HG03103 (cell line): ENCODE data around the gene TCF7L1.

ENCODE experiments used
- ATAC-seq: cut with Tn5 transposase; IDR thresholded peaks from one replicate; pipeline ENCODE4 v1.9.1; 2021; ENCODE audit warnings: low read depth; ENCODE audit not compliant: unreplicated experiment

The TCF7L1 gene

GRCh38 chr2:85215448-85216401 is 82.5 kb downstream of the TCF7L1 start:
- ATAC-seq = no peak

DNA sequence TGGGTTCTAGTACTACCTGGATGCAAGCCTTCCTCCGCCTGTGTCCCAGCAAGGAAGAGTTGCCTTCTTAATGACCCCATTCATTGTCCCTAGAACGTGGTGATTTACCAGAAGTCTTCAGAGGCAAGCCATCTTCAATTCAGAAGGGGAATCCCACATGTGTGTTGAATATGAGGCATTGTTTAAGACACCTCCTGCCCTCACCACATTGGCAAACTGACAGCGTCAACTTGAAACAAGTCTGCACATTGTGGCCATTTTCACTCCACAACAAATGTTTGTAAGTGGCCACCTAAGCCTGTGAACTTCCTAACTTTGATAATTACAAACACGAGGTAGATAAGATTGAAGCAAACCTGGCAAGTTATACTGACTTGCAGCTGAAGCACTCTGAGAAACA is 83.7 kb downstream of the TCF7L1 start:
- ATAC-seq = no peak

- ATAC-seq = no peak
These were observed 88.0 kb downstream of the TCF7L1 start for GRCh38 chr2:85221067-85221691.

- ATAC-seq = no peak
These were observed 89.6 kb downstream of the TCF7L1 start for GRCh38 chr2:85222792-85223191.

DNA sequence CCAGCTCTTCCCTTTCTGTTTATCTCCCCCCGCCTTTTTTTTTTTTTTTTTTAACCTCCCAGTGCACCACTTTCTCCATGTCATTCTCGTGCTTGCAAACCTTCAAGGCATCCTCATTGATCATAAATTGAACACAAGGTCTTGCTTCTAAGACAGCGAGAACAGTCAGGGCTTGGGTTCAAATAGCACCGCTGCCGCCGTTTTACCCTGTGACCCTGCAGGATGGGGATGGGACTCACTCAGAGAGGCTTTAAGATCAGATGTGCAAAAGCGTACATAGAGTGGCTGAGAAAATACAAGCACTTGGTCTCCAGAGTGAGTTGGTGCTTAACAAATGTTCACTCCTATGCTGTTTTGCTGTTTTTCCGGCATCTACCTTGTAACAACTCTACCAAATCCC is 93.6 kb downstream of the TCF7L1 start:
- ATAC-seq = no peak

- no peak for ATAC-seq
These were observed 97.7 kb downstream of the TCF7L1 start for GRCh38 chr2:85230679-85231467.

- ATAC-seq = no peak
These were observed 98.2 kb downstream of the TCF7L1 start for GRCh38 chr2:85231468-85231805.

GRCh38 chr2:85231952-85232351 is 98.8 kb downstream of the TCF7L1 start:
- no peak for ATAC-seq

DNA sequence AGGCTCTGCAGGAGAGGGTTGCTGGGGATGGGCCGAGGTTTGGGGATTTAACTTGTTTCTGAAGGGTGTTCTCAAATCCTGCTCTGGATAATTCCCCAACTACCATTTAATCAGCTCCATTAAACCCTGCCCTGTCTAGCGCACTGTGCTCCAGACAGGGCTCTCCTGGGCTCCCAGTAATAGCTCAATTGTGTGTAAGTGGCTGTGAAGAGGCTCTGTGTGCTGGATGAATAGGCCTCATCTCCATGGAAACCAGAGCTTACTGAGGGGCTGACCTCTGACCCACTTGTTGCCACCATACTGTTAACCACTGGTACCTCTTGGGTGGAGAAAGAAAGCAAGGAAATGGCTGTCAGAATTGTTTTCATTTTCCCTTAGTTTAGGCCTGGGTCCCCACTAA is 101.7 kb downstream of the TCF7L1 start:
- no peak for ATAC-seq

- no peak for ATAC-seq
These were observed 102.1 kb downstream of the TCF7L1 start for GRCh38 chr2:85235281-85235680.

GRCh38 chr2:85236084-85236483 is 102.9 kb downstream of the TCF7L1 start:
- no peak for ATAC-seq

GRCh38 chr2:85237849-85238565 is 104.8 kb downstream of the TCF7L1 start:
- ATAC-seq = no peak

DNA sequence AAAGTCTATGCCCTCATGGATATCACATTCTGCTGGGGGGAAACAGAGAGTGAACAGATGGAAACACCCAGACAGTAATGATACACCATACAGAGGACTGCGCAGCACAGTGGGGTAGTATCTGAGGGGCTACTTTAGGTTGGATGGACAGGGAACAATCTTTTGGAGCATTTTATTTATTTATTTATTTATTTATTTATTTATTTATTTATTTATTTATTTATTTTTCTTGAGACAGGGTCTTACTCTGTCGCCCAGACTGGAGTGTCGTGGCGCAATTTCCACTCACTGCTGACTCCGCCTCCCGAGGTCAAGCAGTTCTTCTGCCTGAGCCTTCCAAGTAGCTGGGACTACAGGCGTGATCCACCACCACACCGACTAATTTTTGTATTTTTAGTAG is 105.4 kb downstream of the TCF7L1 start:
- ATAC-seq = no peak

DNA sequence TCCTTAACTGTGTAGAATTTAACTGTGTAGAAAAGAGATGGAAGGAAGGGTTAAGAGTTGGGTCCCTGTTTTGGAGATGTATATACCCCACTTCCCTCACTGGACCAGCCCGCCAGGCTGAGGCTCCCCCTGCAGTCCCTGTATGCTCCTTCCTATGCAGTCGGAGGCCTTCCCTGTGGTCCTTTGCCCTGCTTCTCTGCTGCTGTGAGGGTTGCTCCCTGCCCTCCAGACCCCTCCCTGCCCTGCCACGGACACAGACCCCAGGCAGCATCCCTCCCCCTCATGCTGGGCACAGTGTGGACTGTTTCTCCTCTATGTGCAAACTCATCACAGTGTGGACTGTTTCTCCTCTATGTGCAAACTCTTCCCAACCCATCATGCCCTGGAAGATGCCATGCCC is 105.9 kb downstream of the TCF7L1 start:
- ATAC-seq = no peak

DNA sequence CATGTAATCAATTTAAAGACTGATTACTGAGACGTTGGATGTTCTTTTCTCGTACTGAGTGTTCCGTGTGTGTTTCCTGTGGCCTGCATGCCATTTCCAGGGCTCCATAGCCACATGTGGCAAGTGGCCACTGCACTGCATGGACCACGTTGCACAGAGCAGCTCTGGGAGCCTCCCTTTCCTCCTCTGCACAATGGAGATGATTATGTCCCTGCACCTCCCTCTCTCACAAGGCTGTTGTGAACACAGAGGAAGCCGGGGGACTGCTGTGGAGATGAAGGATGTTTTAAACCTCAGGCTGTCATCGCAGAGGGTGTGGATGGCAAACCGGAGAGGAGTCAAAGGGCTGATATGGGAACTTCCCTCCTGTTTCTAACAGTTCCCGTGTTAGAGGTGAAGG is 106.9 kb downstream of the TCF7L1 start:
- ATAC-seq = no peak

- no peak for ATAC-seq
These were observed 109.1 kb downstream of the TCF7L1 start for GRCh38 chr2:85242321-85242720.

DNA sequence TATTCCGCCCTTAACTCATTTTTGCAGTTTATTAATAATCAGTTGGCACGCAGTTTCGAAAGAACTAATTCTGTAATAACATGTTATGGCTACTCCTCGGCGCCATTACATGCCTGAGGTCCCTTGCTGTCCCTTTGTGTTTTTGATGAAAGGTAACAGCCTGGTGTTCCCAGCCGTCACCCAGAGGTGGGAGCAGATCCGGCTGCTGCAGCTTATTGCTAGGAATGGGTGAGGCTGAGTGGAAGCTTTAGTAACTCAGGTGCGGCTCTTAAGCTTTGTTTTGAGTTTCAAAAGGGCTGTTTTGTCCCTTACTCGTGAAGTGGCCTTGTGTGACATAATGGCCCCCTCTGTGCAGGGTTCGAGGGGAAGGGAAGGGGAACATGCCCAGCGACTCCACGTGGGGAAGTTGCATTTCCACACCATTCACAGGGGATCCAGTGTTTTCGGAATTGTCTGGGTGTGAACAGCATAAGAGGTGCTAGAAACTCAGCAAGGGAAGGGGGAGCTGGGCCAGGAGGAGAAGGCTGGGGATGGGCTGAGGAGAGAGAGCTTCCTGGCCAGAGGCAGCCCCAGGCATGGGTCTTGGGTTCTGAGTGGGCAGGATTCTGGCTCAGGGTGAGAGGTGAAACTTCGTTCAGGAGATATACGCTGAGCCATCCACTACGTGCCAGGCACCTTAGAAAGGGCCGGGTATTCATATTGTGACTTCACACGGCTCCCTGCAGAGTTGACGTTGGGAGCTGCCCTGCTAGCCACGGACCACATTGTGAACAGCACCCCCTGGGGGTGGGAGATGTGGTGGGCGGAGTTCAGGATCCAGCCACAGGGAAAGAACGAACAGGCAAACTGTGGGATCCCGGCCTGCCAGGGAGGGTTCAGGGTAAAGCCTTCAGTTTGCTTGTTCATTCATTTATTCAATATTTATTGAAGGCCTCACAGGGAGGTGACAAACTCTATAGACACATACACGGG is 110.2 kb downstream of the TCF7L1 start:
- ATAC-seq = no peak

DNA sequence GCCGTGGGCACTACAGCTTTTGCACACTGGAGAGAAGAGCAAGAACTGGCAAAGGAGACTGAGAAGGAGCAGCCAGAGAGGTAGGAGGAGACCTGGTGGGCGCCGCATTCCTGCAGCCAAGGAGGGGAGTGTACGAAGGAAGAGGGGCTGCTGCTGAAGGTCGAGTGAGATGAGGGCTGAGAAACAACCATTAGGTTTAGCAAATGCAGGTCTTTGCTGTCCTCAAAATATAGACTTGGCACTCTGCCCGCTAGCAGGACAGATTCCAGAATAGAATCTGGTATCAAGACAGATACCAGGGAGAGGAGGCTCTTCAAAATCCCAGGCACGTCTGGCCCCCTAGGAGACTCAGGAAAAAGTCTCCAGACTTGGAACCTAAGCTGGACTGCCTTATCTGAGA is 111.6 kb downstream of the TCF7L1 start:
- no peak for ATAC-seq

DNA sequence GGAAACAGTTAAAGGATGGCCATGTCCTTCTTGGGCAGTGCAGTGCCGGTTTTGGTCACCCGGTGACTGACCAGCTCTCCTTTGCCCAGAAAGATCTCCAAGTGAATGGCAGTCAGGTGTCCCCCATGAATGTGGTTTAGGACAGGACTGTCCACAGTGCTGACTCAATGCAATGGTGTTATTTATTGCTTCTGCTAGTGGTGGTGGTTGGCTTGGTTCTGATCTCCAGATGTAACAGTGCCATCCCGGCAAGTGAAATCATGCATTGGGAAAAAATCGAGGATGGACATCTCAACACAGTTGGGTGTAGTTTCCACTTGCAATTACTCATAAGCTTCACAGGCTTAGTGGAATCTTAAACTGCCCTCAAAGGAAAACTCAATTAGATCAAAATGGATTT is 112.7 kb downstream of the TCF7L1 start:
- no peak for ATAC-seq

- ATAC-seq = no peak
These were observed 113.2 kb downstream of the TCF7L1 start for GRCh38 chr2:85246348-85246747.
